Activated gamma-delta T cell treated with anti-CD3 and anti-CD28 coated beads, Interleukin-2, amount 50 U/mL, for 16 hours (primary cell): ENCODE results near the gene CMYA5.
"Not testable (repeated sequence)": the region's sequence is repeated elsewhere in the genome, so short reads cannot be mapped to it uniquely, and the experiment has no call there.

Experiments
- DNase-seq: peaks from one replicate; pipeline ENCODE4 v3.0.0-alpha.2; 2020; ENCODE audit warnings: low read depth

The CMYA5 gene

GRCh38 chr5:79702606-79703380 lies 13.2 kb downstream of the CMYA5 start:
- no peak for DNase-seq

DNA sequence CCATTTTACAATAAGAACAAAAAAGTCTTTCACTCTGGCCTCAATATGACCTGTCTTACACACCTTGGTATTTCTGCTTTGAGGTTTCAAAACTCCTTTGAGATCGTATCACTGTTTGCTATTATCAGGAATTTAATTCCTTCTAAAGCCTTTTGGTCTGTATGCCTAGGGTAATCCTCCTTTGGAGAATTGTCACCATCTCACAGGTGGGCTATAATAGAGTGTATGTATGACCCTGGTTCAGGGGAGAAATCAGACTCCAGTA lies 13.7 kb downstream of the CMYA5 start:
- no peak for DNase-seq

DNA sequence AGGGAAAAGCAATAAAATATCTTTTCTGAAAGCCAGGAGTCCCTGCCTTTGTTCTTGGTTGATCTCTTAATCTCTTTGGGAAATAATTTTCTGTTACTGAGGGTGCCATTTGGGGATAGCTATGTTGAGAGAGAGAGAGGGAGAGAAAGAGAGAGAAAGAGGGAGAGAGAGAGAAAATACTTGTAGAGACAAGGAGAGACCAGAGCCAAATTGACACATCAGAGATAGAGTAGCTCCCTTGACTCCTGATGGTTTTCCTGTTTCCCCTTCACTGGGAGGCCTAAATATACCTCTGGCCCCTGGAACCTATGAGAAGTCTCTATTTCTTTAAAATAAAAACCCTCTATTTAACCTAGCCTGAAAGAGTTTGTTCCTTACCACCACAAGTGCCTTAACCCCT lies 14.9 kb downstream of the CMYA5 start:
- no peak for DNase-seq

DNA sequence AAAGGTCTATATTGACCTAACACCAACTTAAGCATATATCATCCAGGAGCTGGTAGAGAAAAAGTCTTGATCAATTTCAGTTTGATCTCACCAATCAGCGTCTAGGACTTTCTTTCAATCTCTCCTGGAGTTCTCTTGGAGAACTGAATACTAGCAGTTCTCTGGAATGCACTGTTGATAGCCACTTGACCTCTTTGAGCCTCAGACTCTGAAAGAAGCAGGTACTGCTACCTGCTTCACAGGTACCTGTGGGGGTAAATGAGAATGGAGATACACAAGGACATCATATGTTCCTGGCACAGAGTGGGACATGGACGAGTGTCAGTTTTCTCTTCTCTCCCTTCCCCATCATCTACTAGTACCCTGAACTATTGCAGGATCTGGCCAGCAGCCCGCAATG lies 16.0 kb downstream of the CMYA5 start:
- DNase-seq = no peak

DNA sequence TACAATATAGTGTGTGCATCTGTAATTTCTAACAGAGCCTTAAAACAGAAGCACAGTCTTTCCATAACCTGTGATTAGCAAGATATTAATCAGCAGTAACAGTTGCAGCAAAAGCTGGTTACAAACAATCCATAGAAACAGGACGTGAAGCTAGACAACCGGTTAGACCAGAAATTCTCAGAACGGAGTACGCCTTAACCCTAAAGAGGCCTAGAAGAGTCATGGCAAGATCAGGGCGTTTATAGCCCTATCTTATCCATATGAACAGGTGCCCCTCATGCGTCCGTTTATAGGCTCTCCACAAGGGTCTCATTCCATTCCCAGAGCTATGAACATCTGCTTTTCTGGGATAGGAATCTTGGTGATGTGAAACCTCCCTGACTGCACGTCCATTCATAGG lies 16.7 kb downstream of the CMYA5 start:
- DNase-seq = not testable (repeated sequence)

DNA sequence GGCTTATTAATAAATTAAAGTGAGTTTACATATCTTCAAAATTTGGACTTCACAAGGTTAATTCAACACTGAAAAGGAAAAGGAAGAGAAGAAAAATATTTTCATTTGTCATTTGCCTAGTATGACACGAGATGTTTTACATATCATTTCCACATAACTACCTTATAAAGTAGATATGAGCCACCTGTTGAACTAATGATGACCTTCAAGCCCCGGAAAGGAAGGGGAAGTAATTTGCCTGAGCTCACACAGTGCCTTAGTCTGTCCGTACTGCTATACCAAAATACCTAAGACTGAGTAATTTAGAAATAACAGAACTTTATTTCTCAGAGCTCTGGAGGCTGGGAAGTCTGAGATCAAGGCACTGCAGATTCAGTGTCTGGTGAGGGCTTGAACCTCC lies 17.9 kb downstream of the CMYA5 start:
- DNase-seq = no peak

DNA sequence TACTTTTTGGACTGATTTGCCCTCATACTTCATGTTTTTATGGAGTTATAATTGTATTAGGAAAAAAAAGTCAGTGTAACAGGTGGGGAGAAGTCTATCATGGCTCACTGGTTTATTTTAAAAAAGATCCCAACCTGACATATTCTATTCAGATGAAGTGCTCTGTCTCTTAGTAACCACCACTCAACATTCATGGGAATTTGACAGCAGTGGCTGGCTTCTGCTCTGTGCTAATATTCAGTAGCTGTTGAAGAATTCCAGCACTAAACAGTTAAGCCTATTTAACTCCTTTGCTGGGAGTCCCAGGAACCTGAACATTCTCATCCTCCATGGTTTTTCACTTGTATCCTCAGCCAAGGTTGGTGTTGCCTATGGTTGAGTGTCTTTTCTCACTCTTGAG lies 23.1 kb downstream of the CMYA5 start:
- no peak for DNase-seq

- no peak for DNase-seq
Measured at GRCh38 chr5:79713727-79714126, 24.1 kb downstream of the CMYA5 start.

DNA sequence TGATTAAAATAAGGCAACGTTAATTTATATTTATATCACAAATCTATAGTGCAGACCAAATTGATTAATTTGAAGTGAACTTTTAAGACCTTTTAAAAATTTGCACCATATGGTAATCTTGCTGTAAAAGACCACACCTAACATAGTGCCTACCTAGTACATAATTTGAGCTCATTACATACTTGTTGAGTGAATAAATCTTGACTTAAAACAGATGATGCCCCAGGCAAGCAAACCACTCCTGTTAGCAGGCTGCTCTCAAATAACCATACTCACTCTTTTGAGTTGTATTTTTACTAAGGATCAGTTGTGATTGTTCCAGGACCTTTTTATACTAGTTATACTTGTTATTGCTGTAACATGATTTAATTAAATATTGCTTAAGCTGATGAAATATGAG lies 27.2 kb downstream of the CMYA5 start:
- no peak for DNase-seq

DNA sequence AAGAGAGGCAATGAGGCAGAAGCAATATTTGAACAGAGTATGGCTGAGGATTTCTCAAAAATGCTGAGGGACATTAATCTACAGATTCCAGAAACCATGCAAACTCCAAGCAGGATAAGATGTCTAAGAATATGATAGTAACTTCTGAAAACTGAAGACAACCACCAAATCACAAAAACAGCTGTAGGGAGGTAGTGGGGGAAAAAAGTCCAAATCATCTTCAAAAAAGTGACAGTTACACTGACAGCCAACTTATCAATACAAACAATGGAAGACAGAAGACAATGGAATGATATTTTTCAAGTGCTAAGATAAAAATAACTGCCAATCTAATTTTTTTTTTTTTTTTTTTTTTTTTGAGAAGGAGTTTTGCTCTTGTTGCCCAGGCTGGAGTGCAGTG lies 30.5 kb downstream of the CMYA5 start:
- DNase-seq = no peak

GRCh38 chr5:79727451-79728355 lies 38.1 kb downstream of the CMYA5 start:
- DNase-seq = no peak

DNA sequence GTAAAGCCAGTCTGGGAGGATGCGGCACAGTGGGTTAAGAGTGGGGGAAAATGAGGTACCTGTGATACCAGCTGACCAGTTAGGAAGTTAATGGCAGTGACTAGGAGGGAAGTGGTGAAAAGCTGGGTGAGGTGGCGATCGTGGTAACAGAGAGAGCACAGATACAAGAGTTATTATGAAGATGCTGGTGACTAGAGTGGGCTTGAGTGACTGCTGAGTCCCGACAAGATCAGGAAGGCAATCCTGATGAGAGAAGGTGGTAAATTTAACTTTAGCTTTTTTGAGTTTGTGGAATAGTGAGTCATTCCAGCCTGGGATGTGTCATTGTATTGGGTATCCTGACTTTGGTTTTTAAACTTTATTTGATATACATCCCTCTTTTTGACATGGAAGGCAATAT lies 38.8 kb downstream of the CMYA5 start:
- DNase-seq = no peak

DNA sequence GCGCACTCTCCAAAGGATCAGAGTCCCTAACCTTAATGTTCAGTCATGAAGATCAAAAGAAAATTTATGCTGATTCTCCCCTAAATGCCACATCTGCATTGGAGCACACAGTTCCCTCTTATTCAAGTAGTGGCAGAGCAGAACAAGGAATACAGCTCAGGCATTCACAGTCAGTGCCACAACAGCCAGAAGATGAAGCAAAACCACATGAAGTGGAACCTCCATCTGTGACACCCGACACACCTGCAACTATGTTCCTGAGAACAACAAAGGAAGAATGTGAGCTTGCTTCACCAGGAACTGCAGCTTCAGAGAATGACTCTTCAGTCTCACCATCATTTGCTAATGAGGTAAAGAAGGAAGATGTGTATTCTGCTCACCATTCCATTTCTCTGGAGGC lies 40.0 kb downstream of the CMYA5 start:
- no peak for DNase-seq

DNA sequence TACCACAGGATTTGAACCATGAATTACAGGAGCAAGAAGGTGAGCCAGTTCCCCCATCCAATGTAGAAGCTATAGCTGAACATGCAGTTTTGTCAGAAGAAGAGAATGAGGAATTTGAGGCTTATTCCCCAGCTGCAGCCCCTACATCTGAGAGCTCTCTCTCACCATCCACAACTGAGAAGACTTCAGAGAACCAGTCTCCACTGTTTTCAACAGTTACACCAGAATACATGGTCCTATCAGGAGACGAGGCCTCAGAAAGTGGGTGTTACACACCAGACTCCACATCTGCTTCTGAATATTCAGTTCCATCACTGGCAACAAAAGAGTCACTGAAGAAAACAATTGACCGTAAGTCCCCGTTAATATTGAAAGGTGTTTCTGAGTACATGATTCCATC lies 40.9 kb downstream of the CMYA5 start:
- DNase-seq = no peak

- DNase-seq = no peak
Measured at GRCh38 chr5:79731775-79732174, 42.1 kb downstream of the CMYA5 start.

GRCh38 chr5:79736528-79737514 lies 47.2 kb downstream of the CMYA5 start:
- no peak for DNase-seq

- DNase-seq = no peak
Measured at GRCh38 chr5:79738349-79738748, 48.7 kb downstream of the CMYA5 start.

GRCh38 chr5:79742549-79743136 lies 53.0 kb downstream of the CMYA5 start:
- no peak for DNase-seq

- no peak for DNase-seq
Measured at GRCh38 chr5:79743846-79744605, 54.4 kb downstream of the CMYA5 start.

DNA sequence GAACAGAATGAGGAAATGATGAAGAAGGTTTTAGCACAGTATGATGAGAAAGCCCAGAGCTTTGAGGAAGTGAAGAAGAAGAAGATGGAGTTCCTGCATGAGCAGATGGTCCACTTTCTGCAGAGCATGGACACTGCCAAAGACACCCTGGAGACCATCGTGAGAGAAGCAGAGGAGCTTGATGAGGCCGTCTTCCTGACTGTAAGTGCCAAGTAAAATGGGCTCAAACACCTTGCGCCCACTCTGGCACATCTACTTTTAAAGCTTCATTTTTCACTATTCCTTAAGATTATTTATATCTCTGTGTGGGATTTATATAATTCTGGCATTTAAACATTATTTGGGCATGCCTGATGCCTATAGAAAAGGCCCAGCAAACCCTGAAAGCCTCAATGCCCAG lies 55.6 kb downstream of the CMYA5 start:
- DNase-seq = no peak
